Natural killer cell (primary cell): ENCODE data around the gene COTL1. TPM values are rescaled to one million over a fixed set of nuclear protein-coding genes. Genes with fewer than 3 reads are reported as not detected.
A peak's percentile ranks its signal among the peaks of the same experiment; 100 is the strongest.

Experiments used
- ATAC-seq, 3 donors: fragments of 150-1000 bp in 2 of 3; fragments of 200-7000 bp in 1 of 3; cut with Tn5 transposase; 1 replicate in 1 of 3; 2 replicates in 2 of 3; pipeline ENCODE4 v1.10.0; 2021; ENCODE audit warnings: mild to moderate bottlenecking in 2 of 3, moderate library complexity in 2 of 3
- DNase-seq, 2 donors: peaks; one replicate each; pipeline versions ENCODE4 v3.0.0 to v3.0.0-alpha.2; 2013 to 2021; ENCODE audit warnings: mixed read lengths in 1 of 2
- H3K27ac ChIP-seq: one replicate; pipeline ENCODE4 v1.5.1; 2013; ENCODE audit warnings: mild to moderate bottlenecking, low read length
- H3K27me3 ChIP-seq: one replicate; pipeline ENCODE4 v1.6.1; 2013; ENCODE audit warnings: low read length; ENCODE audit not compliant: control insufficient read depth, insufficient read depth
- H3K36me3 ChIP-seq: one replicate; pipeline ENCODE4 v1.6.1; 2013; ENCODE audit warnings: low read length; ENCODE audit not compliant: control insufficient read depth, insufficient read depth
- H3K4me1 ChIP-seq: one replicate; pipeline ENCODE4 v1.6.1; 2013; ENCODE audit warnings: low read length; ENCODE audit not compliant: control insufficient read depth, insufficient read depth
- H3K4me3 ChIP-seq: one replicate; pipeline ENCODE4 v1.5.1; 2013; ENCODE audit warnings: low read length
- H3K9me3 ChIP-seq: one replicate; pipeline ENCODE4 v1.6.1; 2013; ENCODE audit warnings: low read length; ENCODE audit not compliant: control insufficient read depth, insufficient read depth
- H3K27ac Mint-ChIP-seq, 2 donors: one replicate each; pipeline ENCODE4 v1.8.0; 2022; ENCODE audit warnings: mild to moderate bottlenecking in 2 of 2, mixed read lengths in 2 of 2, moderate library complexity in 1 of 2
- H3K27me3 Mint-ChIP-seq, 2 donors: one replicate each; pipeline ENCODE4 v1.8.0; 2022; ENCODE audit warnings: low read depth in 2 of 2, mixed read lengths in 2 of 2
- H3K36me3 Mint-ChIP-seq: one replicate; pipeline ENCODE4 v1.8.0; 2022; ENCODE audit warnings: mixed read lengths
- H3K4me1 Mint-ChIP-seq, 2 donors: one replicate each; pipeline ENCODE4 v1.8.0; 2022; ENCODE audit warnings: mixed read lengths in 2 of 2
- H3K4me3 Mint-ChIP-seq: one replicate; pipeline ENCODE4 v1.8.0; 2022; ENCODE audit warnings: mild to moderate bottlenecking, moderate library complexity, mixed read lengths
- H3K9me3 Mint-ChIP-seq, 2 donors: one replicate each; pipeline ENCODE4 v1.8.0; 2022; ENCODE audit warnings: mixed read lengths in 2 of 2
- CTCF ChIP-seq: fragments of 200-600 bp; IDR thresholded peaks from one replicate; pipeline ENCODE4 v1.8.0; 2022; ENCODE audit warnings: antibody characterized with exemption
- WGBS: methylation state at CpG from one replicate; pipeline ENCODE4 v1.1.7; 2013; ENCODE audit warnings: missing lambda C conversion rate; ENCODE audit not compliant: insufficient coverage; 5-methylcytosine and 5-hydroxymethylcytosine counted together
- intact Hi-C: fragments of 100-400 bp; cut with micrococcal nuclease; formaldehyde crosslinking; loops from one replicate; pipeline ENCODE4 v1.14.2; 2022
- total RNA-seq, 4 donors: library from RNA; stranded (reverse); fragments of 120-200 nt in 1 of 4; gene quantifications; one replicate each; pipeline versions ENCODE4 v1.2.3 to v1.2.4, GENCODE V29; 2013 to 2022

The COTL1 gene
- total RNA-seq, 3 donors from 2014 or later (not counting 1 experiment from before 2014, with no cell fraction given), result 43.7 to 187 (median 116) TPM

GRCh38 chr16:84607694-84608093 is 10.2 kb downstream of the COTL1 start:
- H3K27me3 Mint-ChIP-seq, result peaks cover 0 to 14% of the 10 kb centered on the region in 2 donors
- H3K27ac Mint-ChIP-seq, result peak overlapping the region in 1 of 2 donors; percentile 59
- H3K36me3 ChIP-seq, result peaks cover 4% of the 10 kb centered on the region

GRCh38 chr16:84607061-84607460 is 10.8 kb downstream of the COTL1 start:
- Histone ChIP-seq H3K4me3 (no peak overlapping the region), H3K4me1 (peaks cover 80% of the 10 kb centered on the region), H3K27ac (peak overlapping the region; percentile 62), H3K9me3 (peaks cover 3% of the 10 kb centered on the region), H3K27me3 (no peaks in the 10 kb centered on the region), H3K36me3 (peaks cover 4% of the 10 kb centered on the region)
- no peak for ATAC-seq
- no peak for TF ChIP-seq CTCF
- no peak overlapping the region for H3K27ac Mint-ChIP-seq
- no peak overlapping the region for H3K4me3 Mint-ChIP-seq
- intact Hi-C loops, result no loop called here
- no peaks in the 10 kb centered on the region for H3K9me3 Mint-ChIP-seq
- DNase-seq, result no peak
- no peaks in the 10 kb centered on the region for H3K36me3 Mint-ChIP-seq
- 94% methylated on average over 13 of the region's 13 CpGs for WGBS
- peaks cover 26 to 42% of the 10 kb centered on the region in 2 donors for H3K4me1 Mint-ChIP-seq
- peaks cover 0 to 14% of the 10 kb centered on the region in 2 donors for H3K27me3 Mint-ChIP-seq

More at GRCh38 chr16:84607694-84608093, 10.2 kb downstream of the COTL1 start:
- peaks cover 3% of the 10 kb centered on the region for H3K9me3 ChIP-seq
- peak overlapping the region; percentile 62 for H3K27ac ChIP-seq
- H3K4me1 ChIP-seq, result peaks cover 79% of the 10 kb centered on the region
- H3K27me3 ChIP-seq, result no peaks in the 10 kb centered on the region
- H3K4me3 ChIP-seq, result no peak overlapping the region
- no peaks in the 10 kb centered on the region for H3K36me3 Mint-ChIP-seq
- no peaks in the 10 kb centered on the region for H3K9me3 Mint-ChIP-seq
- H3K4me1 Mint-ChIP-seq, result peaks cover 26 to 42% of the 10 kb centered on the region in 2 donors
- DNase-seq (peak in 1 of 2 donors; percentile 70), ATAC-seq (peak; percentile 35 to 75 (median 51))
- 23% methylated on average over 7 of the region's 7 CpGs for WGBS
- intact Hi-C loops, result no loop called here
- TF ChIP-seq CTCF, result no peak
- H3K4me3 Mint-ChIP-seq, result no peak overlapping the region

GRCh38 chr16:84606081-84606875 is 11.6 kb downstream of the COTL1 start:
- no peak for TF ChIP-seq CTCF
- Mint-ChIP-seq H3K27me3 (peaks cover 0 to 11% of the 10 kb centered on the region in 2 donors), H3K4me1 (peaks cover 26 to 42% of the 10 kb centered on the region in 2 donors), H3K36me3 (no peaks in the 10 kb centered on the region), H3K27ac (no peak overlapping the region), H3K9me3 (no peaks in the 10 kb centered on the region), H3K4me3 (no peak overlapping the region)
- peak overlapping the region; percentile 62 for H3K27ac ChIP-seq
- no peak overlapping the region for H3K4me3 ChIP-seq
- peaks cover 3% of the 10 kb centered on the region for H3K9me3 ChIP-seq
- DNase-seq, result peak in 1 of 2 donors; percentile 66
- ATAC-seq, result peak in 2 of 3 donors; percentile 27 to 65
- intact Hi-C loops, result no loop called here
- no peaks in the 10 kb centered on the region for H3K27me3 ChIP-seq
- H3K4me1 ChIP-seq, result peaks cover 83% of the 10 kb centered on the region
- 56% methylated on average over 14 of the region's 14 CpGs for WGBS
- peaks cover 4% of the 10 kb centered on the region for H3K36me3 ChIP-seq
